ENCODE measurements around the gene ATP6V0A1.
"Not testable (repeated sequence)": the region's sequence is repeated elsewhere in the genome, so short reads cannot be mapped to it uniquely, and the experiment has no call there.

The ATP6V0A1 gene

GRCh38 chr17:42544874-42545283 lies 86.2 kb downstream of the ATP6V0A1 start:
- Histone ChIP-seq H3K4me1 (ENCODE audit: control insufficient read depth, low read depth, low read length) (no peaks in the 10 kb centered on the region), H2AK5ac (ENCODE audit: low read length) (no peak overlapping the region), H3K56ac (ENCODE audit: low read length) (no peak overlapping the region), H3K36me3 (ENCODE audit: control insufficient read depth, insufficient read depth, low read length) (no peaks in the 10 kb centered on the region), H3K23ac (ENCODE audit: low read length) (no peak overlapping the region), H3K18ac (ENCODE audit: low read length) (no peak overlapping the region), H2BK120ac (ENCODE audit: low read depth, low read length) (no peak overlapping the region), H3K79me2 (ENCODE audit: control insufficient read depth, insufficient read depth, low read length) (no peaks in the 10 kb centered on the region), H3K27ac (ENCODE audit: low read depth, low read length) (no peak overlapping the region), H3K4ac (ENCODE audit: low read depth, low read length) (no peak overlapping the region), H2BK5ac (ENCODE audit: low read length) (no peak overlapping the region), H3K79me1 (ENCODE audit: low read length) (no peaks in the 10 kb centered on the region), H4K5ac (ENCODE audit: low read length) (no peak overlapping the region), H3K4me3 (ENCODE audit: low read length) (no peak overlapping the region), H3K9ac (ENCODE audit: low read length) (no peak overlapping the region), H3K4me2 (ENCODE audit: low read length) (no peak overlapping the region), H2BK15ac (replicated peaks; ENCODE audit: low read depth) (no peak overlapping the region), H3K27me3 (ENCODE audit: insufficient read depth, low read length, poor library complexity) (no peaks in the 10 kb centered on the region), H4K8ac (ENCODE audit: low read depth, low read length) (no peak overlapping the region)
- no CpG with 5 or more reads among the region's 8 CpGs for WGBS (ENCODE audit: extremely low coverage, insufficient coverage, low lambda C conversion rate)
- DNase-seq: no peak

GRCh38 chr17:42545755-42546505 lies 87.3 kb downstream of the ATP6V0A1 start:
- not testable (repeated sequence) for H3K27me3 ChIP-seq (ENCODE audit: insufficient read depth, low read length, poor library complexity); H2BK120ac ChIP-seq (ENCODE audit: low read depth, low read length); H3K18ac ChIP-seq (ENCODE audit: low read length); H4K5ac ChIP-seq (ENCODE audit: low read length); H3K4me2 ChIP-seq (ENCODE audit: low read length); H3K9ac ChIP-seq (ENCODE audit: low read length); H3K79me1 ChIP-seq (ENCODE audit: low read length); H3K4ac ChIP-seq (ENCODE audit: low read depth, low read length); H2BK15ac ChIP-seq (replicated peaks; ENCODE audit: low read depth); H3K56ac ChIP-seq (ENCODE audit: low read length); H4K8ac ChIP-seq (ENCODE audit: low read depth, low read length); H3K4me1 ChIP-seq (ENCODE audit: control insufficient read depth, low read depth, low read length); H3K23ac ChIP-seq (ENCODE audit: low read length); H3K36me3 ChIP-seq (ENCODE audit: control insufficient read depth, insufficient read depth, low read length); H3K79me2 ChIP-seq (ENCODE audit: control insufficient read depth, insufficient read depth, low read length); H3K27ac ChIP-seq (ENCODE audit: low read depth, low read length); H2AK5ac ChIP-seq (ENCODE audit: low read length); H2BK5ac ChIP-seq (ENCODE audit: low read length); H3K4me3 ChIP-seq (ENCODE audit: low read length); DNase-seq
- WGBS (ENCODE audit: extremely low coverage, insufficient coverage, low lambda C conversion rate): no CpG with 5 or more reads among the region's 9 CpGs

DNA sequence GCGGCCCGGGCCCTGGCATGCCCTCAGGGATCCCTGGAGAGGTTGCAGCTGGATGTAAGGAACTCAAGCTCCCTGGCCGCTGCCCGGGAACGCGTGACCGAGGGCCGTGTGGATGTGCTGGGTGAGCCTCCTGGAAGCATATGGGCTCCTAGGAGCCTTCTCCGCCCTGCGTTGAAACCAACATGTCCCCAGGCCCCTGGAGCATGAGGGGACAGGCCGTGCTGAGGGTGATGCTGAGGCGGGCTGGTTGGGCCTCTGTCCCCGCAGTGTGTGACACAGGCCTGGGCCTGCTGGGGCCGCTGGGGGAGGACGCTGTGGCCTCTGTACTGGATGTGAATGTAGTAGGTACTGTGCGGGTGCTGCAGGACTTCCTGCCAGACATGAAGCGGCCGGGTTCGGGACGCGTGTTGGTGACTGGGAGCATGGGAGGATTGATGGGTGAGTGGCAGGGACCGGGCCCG lies 88.4 kb downstream of the ATP6V0A1 start:
- Histone ChIP-seq H3K79me2 (ENCODE audit: control insufficient read depth, insufficient read depth, low read length) (no peaks in the 10 kb centered on the region), H3K79me1 (ENCODE audit: low read length) (no peaks in the 10 kb centered on the region), H3K56ac (ENCODE audit: low read length) (no peak overlapping the region), H3K18ac (ENCODE audit: low read length) (no peak overlapping the region), H3K27me3 (ENCODE audit: insufficient read depth, low read length, poor library complexity) (no peaks in the 10 kb centered on the region), H4K8ac (ENCODE audit: low read depth, low read length) (no peak overlapping the region), H3K27ac (ENCODE audit: low read depth, low read length) (no peak overlapping the region), H4K5ac (ENCODE audit: low read length) (no peak overlapping the region), H3K36me3 (ENCODE audit: control insufficient read depth, insufficient read depth, low read length) (no peaks in the 10 kb centered on the region), H3K4me2 (ENCODE audit: low read length) (no peak overlapping the region), H3K4me3 (ENCODE audit: low read length) (no peak overlapping the region), H2BK120ac (ENCODE audit: low read depth, low read length) (no peak overlapping the region), H2BK15ac (replicated peaks; ENCODE audit: low read depth) (no peak overlapping the region), H3K4me1 (ENCODE audit: control insufficient read depth, low read depth, low read length) (no peaks in the 10 kb centered on the region), H2BK5ac (ENCODE audit: low read length) (no peak overlapping the region), H3K4ac (ENCODE audit: low read depth, low read length) (no peak overlapping the region), H3K23ac (ENCODE audit: low read length) (no peak overlapping the region), H3K9ac (ENCODE audit: low read length) (no peak overlapping the region), H2AK5ac (ENCODE audit: low read length) (no peak overlapping the region)
- no peak for DNase-seq
- no CpG with 5 or more reads among the region's 23 CpGs for whole genome bisulfite sequencing (ENCODE audit: extremely low coverage, insufficient coverage, low lambda C conversion rate)

GRCh38 chr17:42547698-42548069 lies 89.0 kb downstream of the ATP6V0A1 start:
- H3K4me3 ChIP-seq (ENCODE audit: low read length): no peak overlapping the region
- H3K56ac ChIP-seq (ENCODE audit: low read length): no peak overlapping the region
- H3K9ac ChIP-seq (ENCODE audit: low read length): peak overlapping the region; percentile 56
- no peak overlapping the region for H3K27ac ChIP-seq (ENCODE audit: low read depth, low read length)
- H3K23ac ChIP-seq (ENCODE audit: low read length): no peak overlapping the region
- no peaks in the 10 kb centered on the region for H3K79me2 ChIP-seq (ENCODE audit: control insufficient read depth, insufficient read depth, low read length)
- no peak overlapping the region for H3K4ac ChIP-seq (ENCODE audit: low read depth, low read length)
- H3K36me3 ChIP-seq (ENCODE audit: control insufficient read depth, insufficient read depth, low read length): no peaks in the 10 kb centered on the region
- H3K27me3 ChIP-seq (ENCODE audit: insufficient read depth, low read length, poor library complexity): no peaks in the 10 kb centered on the region
- no peaks in the 10 kb centered on the region for H3K79me1 ChIP-seq (ENCODE audit: low read length)
- H2BK120ac ChIP-seq (ENCODE audit: low read depth, low read length): no peak overlapping the region
- no peak for DNase-seq
- no peaks in the 10 kb centered on the region for H3K4me1 ChIP-seq (ENCODE audit: control insufficient read depth, low read depth, low read length)
- WGBS (ENCODE audit: extremely low coverage, insufficient coverage, low lambda C conversion rate): no CpG with 5 or more reads among the region's 14 CpGs
- no peak overlapping the region for H4K8ac ChIP-seq (ENCODE audit: low read depth, low read length)
- H3K18ac ChIP-seq (ENCODE audit: low read length): no peak overlapping the region
- no peak overlapping the region for H2BK5ac ChIP-seq (ENCODE audit: low read length)
- no peak overlapping the region for H2AK5ac ChIP-seq (ENCODE audit: low read length)
- peak overlapping the region; percentile 53 for H3K4me2 ChIP-seq (ENCODE audit: low read length)
- H2BK15ac ChIP-seq (replicated peaks; ENCODE audit: low read depth): no peak overlapping the region
- no peak overlapping the region for H4K5ac ChIP-seq (ENCODE audit: low read length)

GRCh38 chr17:42548070-42548837 lies 89.6 kb downstream of the ATP6V0A1 start:
- Histone ChIP-seq H3K18ac (ENCODE audit: low read length) (no peak overlapping the region), H2BK5ac (ENCODE audit: low read length) (no peak overlapping the region), H3K27me3 (ENCODE audit: insufficient read depth, low read length, poor library complexity) (no peaks in the 10 kb centered on the region), H3K36me3 (ENCODE audit: control insufficient read depth, insufficient read depth, low read length) (no peaks in the 10 kb centered on the region), H3K79me2 (ENCODE audit: control insufficient read depth, insufficient read depth, low read length) (no peaks in the 10 kb centered on the region), H3K9ac (ENCODE audit: low read length) (peak overlapping the region; percentile 56), H3K79me1 (ENCODE audit: low read length) (no peaks in the 10 kb centered on the region), H4K8ac (ENCODE audit: low read depth, low read length) (no peak overlapping the region), H3K4me2 (ENCODE audit: low read length) (peak overlapping the region; percentile 63), H3K4me1 (ENCODE audit: control insufficient read depth, low read depth, low read length) (no peaks in the 10 kb centered on the region), H2BK120ac (ENCODE audit: low read depth, low read length) (no peak overlapping the region), H3K56ac (ENCODE audit: low read length) (peak overlapping the region; percentile 81), H3K27ac (ENCODE audit: low read depth, low read length) (no peak overlapping the region), H4K5ac (ENCODE audit: low read length) (no peak overlapping the region), H2BK15ac (replicated peaks; ENCODE audit: low read depth) (no peak overlapping the region), H3K23ac (ENCODE audit: low read length) (no peak overlapping the region), H2AK5ac (ENCODE audit: low read length) (no peak overlapping the region), H3K4ac (ENCODE audit: low read depth, low read length) (no peak overlapping the region), H3K4me3 (ENCODE audit: low read length) (no peak overlapping the region)
- WGBS (ENCODE audit: extremely low coverage, insufficient coverage, low lambda C conversion rate): no CpG with 5 or more reads among the region's 74 CpGs
- DNase-seq: peak; percentile 94
